HG03095 (cell line): ENCODE data around the gene AP3D1.
"Not testable (repeated sequence)": the region's sequence is repeated elsewhere in the genome, so short reads cannot be mapped to it uniquely, and the experiment has no call there.

Experiments
- ATAC-seq: cut with Tn5 transposase; IDR thresholded peaks from one replicate; pipeline ENCODE4 v1.9.1; 2021; ENCODE audit warnings: moderate library complexity; ENCODE audit not compliant: unreplicated experiment

AP3D1 gene

GRCh38 chr19:2091926-2092525 lies 59.3 kb downstream of the AP3D1 start:
- ATAC-seq, result not testable (repeated sequence)

DNA sequence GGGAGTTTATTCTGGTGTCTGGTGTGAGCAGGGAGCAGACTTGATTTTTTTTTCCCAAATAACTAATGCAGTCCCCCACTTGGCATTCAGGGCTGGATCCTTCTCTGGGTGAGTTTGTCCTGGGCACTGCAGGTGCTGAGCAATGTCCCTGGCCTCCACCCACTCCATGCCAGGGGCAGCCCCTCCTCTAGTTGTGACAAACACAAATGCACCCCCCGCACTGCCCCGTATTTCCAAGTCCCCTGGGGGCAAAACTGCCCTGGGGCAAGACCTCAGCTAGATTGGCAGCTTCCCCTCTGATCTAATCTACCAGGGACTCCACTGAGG lies 61.7 kb downstream of the AP3D1 start:
- no peak for ATAC-seq

- ATAC-seq, result no peak
Observed at GRCh38 chr19:2089001-2089711, 62.2 kb downstream of the AP3D1 start.

GRCh38 chr19:2087621-2088100 lies 63.7 kb downstream of the AP3D1 start:
- ATAC-seq, result no peak

DNA sequence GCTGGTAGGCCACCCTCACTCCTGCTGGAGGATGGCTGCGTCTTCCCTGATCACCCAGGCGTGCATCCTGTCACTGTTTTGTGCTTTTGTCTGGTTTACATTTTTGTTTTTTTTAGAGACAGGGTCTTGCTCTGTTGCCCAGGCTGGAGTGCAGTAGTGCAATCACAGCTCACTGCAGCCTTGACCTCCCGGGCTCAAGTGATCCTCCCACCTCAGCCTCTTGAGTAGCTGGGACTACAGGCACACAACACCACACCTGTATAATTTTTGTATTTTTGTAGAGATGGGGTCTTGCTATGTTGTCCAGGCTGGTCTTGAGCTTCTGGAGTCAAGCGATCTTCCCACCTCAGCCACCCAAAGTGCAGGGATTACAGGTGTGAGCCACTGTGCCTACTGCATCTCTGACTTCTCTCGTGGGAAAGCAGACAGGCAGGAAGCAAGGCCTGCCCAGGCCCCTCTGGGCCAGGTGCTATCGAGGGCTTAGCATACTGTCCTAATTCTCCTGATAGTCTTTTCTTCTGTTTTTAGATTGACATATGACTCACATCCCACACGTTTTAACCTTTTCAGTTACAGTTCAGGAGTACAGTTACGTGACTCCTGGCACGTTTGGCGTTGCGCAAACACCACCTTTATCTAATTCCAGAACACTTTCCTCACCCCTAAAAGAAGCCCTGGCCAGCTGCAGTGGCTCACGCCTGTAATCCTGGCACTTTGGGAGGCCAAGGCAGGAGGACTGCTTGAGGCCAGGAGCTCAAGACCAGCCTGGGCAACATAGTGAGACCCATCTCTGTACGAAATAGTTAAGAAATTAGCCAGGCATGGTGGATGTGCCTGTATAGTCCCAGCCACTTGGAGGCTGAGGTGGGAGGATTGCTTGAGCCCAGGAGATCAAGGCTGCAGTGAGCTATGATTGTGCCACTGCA lies 64.4 kb downstream of the AP3D1 start:
- peak; percentile 24 for ATAC-seq

DNA sequence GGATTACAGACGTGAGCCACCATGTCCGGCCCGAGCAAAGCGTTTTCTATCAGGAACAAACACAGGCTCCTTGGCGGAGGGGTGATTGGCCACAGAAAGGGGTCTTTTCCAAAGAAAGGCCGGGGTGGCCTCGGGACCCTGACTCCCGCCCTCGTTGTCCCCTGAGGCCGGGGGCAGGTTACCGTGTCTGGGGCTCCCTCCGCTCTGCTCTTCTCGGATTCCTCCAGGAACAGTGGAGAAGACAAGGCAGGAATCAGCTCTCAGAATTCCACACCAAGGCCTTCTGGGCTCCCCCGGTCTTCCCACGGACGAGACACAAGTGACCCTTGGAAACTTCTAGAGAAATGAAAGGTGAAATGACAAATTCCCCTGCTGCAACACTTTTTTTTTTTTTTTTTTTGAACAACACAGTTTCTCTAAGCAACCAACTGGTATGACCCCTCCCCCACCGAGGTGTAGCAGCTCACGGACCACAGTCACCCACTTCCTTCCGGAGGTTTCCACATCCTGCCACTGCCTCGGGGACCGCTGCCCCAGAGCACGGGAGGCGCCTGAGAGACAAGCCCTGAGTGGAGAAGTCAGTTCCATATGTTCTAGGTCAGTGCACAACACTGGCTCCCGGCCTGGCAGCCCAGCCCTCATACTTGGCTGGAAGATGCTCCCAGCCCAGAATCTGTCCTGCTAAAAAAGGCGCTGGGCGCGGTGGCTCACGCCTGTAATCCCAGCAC lies 66.2 kb downstream of the AP3D1 start:
- no peak for ATAC-seq

DNA sequence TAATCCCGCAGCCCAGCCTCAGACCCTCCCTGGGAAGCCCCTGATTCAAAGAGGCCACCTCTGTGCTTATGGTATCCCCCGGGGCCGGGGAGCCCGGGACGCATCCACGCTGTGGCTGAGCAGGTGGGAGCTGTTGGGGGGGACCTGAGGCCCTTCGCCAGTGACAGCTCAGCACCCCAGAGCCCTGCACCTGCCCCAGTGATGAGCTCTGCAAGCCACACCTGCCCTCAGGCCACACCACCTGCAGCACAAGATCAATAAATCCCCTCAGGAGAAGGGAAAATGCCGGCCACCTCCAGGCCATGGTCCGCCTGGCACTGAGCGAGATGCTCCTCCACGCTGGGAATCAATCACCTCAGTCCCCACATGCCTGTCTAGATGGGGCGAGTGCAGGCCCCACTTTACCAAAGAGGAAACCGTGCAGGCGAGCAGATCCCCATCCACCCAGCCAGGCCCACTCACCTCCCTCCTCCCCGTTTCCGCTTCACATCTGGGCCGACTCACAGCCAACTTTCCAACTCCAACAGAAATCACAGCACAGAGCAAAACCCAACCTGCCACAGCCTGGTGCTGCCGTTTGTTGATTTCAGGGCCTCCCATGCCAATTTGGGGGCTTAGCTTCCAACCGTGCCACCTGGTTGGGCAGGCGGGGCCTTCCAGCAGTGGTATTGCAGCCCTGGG lies 68.1 kb downstream of the AP3D1 start:
- ATAC-seq, result no peak

GRCh38 chr19:2081873-2082810 lies 69.2 kb downstream of the AP3D1 start:
- no peak for ATAC-seq

DNA sequence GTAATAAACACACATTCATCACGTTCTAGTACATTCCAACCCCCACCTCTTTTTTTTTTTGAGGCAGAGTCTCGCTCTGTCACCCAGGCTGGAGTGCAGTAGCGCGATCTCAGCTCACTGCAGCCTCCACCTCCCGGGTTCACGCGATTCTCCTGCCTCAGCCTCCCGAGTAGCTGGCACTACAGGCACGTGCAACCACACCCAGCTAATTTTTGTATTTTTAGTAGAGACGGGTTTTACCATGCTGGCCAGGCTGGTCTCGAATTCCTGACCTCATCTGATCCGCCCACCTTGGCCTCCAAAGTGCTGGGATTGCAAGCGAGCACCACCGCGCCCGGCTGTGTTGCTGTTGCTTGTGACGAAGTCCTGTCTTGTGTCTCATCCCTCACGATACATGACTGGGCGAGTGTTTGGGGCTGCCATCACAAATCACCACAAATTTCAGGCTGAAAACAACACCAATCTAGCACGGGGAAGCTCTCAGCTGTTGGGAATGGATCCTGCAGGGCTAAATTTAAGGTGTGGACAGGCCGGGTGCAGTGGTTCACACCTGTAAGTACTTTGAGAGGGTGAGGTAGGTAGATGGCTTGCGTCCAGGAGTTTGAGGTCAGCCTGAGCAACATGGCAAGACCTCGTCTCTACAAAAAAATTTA lies 70.9 kb downstream of the AP3D1 start:
- no peak for ATAC-seq

DNA sequence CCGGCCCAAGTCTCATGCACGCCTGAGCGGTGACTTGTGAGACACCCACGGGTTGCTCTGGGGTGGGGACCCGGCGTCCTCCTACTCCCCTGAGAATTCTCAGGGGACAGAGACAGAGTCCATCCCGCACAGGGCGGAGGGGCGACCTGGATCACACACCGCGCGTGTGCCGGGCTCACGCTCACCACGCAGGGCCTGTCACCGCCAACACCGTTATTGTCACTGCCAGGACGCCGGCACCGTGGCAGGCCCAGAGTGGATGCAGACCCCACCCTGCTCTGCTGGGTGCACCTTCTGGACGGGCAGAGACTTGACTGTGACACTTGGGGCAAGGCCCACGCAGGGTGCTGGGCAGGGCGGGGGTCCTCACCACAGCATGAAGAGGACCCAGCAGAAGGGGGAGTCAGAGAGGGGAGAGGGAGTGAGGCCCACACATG lies 71.5 kb downstream of the AP3D1 start:
- no peak for ATAC-seq

- no peak for ATAC-seq
Observed at GRCh38 chr19:2079076-2079864, 72.1 kb downstream of the AP3D1 start.

DNA sequence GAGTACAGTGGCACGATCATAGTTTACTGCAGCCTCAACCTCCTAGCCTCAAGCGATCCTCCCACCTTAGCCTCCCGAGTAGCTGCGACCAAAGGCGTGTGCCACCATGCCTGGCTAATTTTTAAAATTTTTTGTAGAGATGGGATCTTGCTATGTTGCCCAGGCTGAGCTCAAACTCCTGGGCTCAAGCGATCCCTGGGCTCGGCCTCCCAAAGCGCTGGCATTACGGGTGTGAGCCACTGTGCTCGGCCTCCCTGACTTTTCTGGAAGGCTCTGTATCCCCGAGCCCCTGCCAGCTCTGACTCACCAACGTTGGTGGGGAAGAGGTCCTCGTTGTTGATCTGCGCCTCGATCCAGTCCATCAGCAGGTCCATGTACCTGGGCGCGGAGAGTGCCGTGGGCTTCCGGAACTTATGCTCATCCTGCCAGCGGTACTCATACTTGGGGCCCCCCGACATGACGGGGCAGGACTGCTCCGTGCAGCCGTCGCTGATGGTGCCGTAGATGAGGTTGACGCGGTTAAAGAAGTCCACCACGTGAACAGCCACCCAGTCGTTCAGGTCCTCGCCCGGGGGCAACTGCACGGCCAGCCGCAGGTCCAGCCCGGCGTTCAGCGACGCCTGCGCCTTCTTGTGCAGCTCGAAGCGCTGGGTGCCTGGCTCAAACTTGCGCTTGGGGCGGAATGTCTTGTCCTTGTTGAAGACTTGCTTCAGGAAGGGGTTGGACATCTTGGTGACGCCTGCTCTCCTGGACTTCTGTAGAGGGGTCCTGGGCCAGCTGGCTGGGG lies 73.3 kb downstream of the AP3D1 start:
- no peak for ATAC-seq

DNA sequence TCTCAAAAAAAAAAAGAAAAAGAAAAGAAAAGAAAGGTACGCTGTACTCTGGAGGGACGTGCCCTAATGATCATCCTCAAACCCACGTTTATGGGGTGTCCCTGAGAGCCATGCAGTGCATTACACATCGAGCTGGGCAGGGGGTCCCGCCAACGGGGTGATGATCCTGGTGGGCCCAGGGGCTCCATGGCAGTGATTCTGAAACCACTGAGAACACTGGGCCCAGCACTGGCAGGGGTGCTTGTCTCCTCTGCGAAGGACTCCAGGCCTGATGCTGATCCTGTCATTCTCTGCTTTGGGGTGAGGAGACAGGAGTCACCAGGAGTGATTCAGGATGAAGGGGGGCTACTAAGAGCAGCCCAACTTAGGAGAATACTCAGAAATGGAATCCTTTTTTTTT lies 74.0 kb downstream of the AP3D1 start:
- no peak for ATAC-seq

DNA sequence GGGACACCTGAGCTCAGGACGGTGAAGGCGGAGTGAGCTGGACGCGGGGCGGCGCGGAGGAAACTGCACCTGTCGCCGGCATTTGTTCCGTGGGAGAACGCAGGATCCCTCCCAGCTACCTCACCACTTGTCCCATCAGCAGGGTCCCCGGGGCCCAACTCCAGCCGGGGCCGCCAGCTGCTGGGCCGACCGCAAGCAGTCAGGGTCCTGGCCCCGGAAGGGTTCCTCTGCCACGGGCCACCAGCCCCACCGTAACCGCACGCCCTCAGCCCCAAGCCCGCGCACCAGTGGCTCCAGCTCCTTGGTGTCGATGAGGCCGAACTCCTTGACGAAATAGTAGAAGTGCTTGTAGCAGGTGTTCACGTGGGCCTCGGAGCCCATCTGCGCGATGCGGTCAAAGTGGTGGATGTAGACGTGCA lies 74.8 kb downstream of the AP3D1 start:
- no peak for ATAC-seq

DNA sequence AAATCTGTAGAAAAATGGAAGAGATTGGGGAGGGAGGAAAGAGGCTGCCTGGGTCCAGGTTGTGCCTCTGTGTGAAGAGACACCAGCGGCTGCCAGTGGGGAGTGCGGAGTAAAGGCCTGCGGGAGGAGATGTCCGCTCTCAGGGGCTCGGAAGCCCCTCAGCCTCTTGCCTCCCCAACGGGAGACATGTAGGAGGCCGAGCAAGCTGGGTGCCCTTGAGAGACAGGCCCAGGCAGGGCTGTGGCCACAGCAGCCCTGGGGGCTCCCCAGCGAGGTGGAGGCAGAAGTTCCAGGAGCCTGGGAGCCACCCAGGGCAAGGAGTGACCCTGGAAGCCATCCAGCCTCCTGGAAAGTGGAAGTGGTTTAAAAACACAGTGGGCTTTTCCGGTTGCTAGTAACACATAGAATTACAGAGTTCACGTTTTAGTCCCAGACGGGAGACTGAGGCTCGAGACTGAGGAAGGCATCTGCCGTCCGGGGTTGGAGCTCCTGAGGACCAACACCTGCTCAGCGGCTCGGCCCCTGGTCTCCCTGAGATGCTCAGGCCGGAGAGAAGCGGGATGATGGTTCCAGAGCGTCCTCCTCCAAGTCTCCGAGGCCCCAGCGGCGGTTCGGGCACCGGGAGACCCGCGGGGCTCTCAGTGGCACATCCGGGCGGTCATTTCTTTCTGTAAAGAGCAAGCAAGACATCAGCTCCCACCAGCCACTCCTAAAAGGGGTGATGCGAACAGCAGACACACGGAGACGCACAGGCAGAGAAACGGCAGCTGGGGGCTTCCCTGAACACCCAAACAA lies 78.4 kb downstream of the AP3D1 start:
- ATAC-seq, result no peak

DNA sequence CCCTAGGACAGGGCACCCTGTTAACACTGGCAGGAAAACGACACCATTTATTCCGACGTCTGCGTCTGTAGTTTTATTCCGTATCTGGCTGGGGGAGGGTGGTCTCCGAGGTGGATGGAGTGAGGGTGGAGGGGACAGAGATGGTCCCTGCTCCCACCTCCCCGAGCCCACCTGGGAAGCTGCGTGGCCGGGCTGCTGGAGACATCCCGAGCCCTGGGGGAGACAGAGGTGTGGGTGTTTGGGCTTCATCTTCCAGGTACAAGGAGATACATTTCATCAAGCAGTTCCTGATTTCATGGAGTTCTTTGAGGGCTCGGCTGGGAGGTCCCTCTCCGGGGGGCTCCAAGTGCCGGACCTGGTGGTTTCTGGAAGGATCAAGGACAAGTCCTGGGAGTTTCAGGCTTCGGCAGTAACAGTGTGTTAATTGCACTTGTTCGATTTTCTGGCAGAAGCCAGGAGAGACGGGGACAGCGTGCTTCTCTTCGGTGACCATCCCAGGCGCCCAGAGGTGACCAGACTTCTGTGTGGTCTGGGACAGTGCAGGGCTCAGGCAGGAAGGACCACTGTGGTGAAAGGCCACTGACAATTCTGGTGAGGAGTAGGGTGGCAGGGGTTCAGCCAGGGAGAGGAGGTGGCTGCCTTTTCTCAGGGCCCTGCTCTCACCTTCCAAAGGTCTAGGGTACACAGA lies 80.2 kb downstream of the AP3D1 start:
- no peak for ATAC-seq
